Measurements from ENCODE around the gene PROM1. TPM values are rescaled to one million over a fixed set of nuclear protein-coding genes. Genes with fewer than 3 reads are reported as not detected.

The PROM1 gene
- 44.6 TPM for polyA plus RNA-seq (ENCODE audit: insufficient read length)
- long read RNA-seq, donor 1, full-length matches to known transcripts: 2 of 2 reads
- long read RNA-seq, donor 1, partial matches to known transcripts: 0 of 2 reads
- long read RNA-seq, donor 1, other reads (novel, unspliced or antisense): 0 of 2 reads
- long read RNA-seq, donor 2, full-length matches to known transcripts: 4 of 4 reads
- long read RNA-seq, donor 2, partial matches to known transcripts: 0 of 4 reads
- long read RNA-seq, donor 2, other reads (novel, unspliced or antisense): 0 of 4 reads
- long read RNA-seq, donor 3: 0 reads
- long read RNA-seq, donor 4: 0 reads
- long read RNA-seq, donor 5, full-length matches to known transcripts: 2 of 2 reads
- long read RNA-seq, donor 5, partial matches to known transcripts: 0 of 2 reads
- long read RNA-seq, donor 5, other reads (novel, unspliced or antisense): 0 of 2 reads
- long read RNA-seq, donor 6, full-length matches to known transcripts: 4 of 4 reads
- long read RNA-seq, donor 6, partial matches to known transcripts: 0 of 4 reads
- long read RNA-seq, donor 6, other reads (novel, unspliced or antisense): 0 of 4 reads
- long read RNA-seq, donor 7, full-length matches to known transcripts: 2 of 2 reads
- long read RNA-seq, donor 7, partial matches to known transcripts: 0 of 2 reads
- long read RNA-seq, donor 7, other reads (novel, unspliced or antisense): 0 of 2 reads
- long read RNA-seq, donor 8, full-length matches to known transcripts: 3 of 3 reads
- long read RNA-seq, donor 8, partial matches to known transcripts: 0 of 3 reads
- long read RNA-seq, donor 8, other reads (novel, unspliced or antisense): 0 of 3 reads

- peak; percentile 58 for DNase-seq
These were observed at the start of gene PROM1 for GRCh38 chr4:16083241-16084191. TSS of gene PROM1 (minus strand) at chr4:16084023. CDS start at chr4:16075906, 8,117 bp downstream.

GRCh38 chr4:16133406-16133805, 49.6 kb upstream of the PROM1 start:
- no peak for DNase-seq

- DNase-seq: no peak
These were observed 47.5 kb upstream of the PROM1 start for GRCh38 chr4:16131293-16131692.

GRCh38 chr4:16129336-16129735, 45.5 kb upstream of the PROM1 start:
- DNase-seq: no peak

GRCh38 chr4:16126714-16127113, 42.9 kb upstream of the PROM1 start:
- no peak for DNase-seq

GRCh38 chr4:16125571-16126445, 42.0 kb upstream of the PROM1 start:
- DNase-seq: no peak

GRCh38 chr4:16124232-16124631, 40.4 kb upstream of the PROM1 start:
- DNase-seq: no peak

- DNase-seq: no peak
These were observed 39.7 kb upstream of the PROM1 start for GRCh38 chr4:16123356-16124084.

GRCh38 chr4:16122784-16123183, 39.0 kb upstream of the PROM1 start:
- DNase-seq: no peak

- no peak for DNase-seq
These were observed 38.5 kb upstream of the PROM1 start for GRCh38 chr4:16122308-16122711.

GRCh38 chr4:16120720-16121119, 36.9 kb upstream of the PROM1 start:
- no peak for DNase-seq

GRCh38 chr4:16119981-16120380, 36.2 kb upstream of the PROM1 start:
- DNase-seq: no peak

- no peak for DNase-seq
These were observed 34.3 kb upstream of the PROM1 start for GRCh38 chr4:16118090-16118489.

GRCh38 chr4:16117164-16117563, 33.3 kb upstream of the PROM1 start:
- DNase-seq: no peak

GRCh38 chr4:16116493-16116990, 32.7 kb upstream of the PROM1 start:
- DNase-seq: no peak

GRCh38 chr4:16116019-16116418, 32.2 kb upstream of the PROM1 start:
- no peak for DNase-seq

- no peak for DNase-seq
These were observed 30.7 kb upstream of the PROM1 start for GRCh38 chr4:16114546-16114945.

GRCh38 chr4:16113741-16114140, 29.9 kb upstream of the PROM1 start:
- no peak for DNase-seq

- no peak for DNase-seq
These were observed 27.7 kb upstream of the PROM1 start for GRCh38 chr4:16111533-16111932.

- no peak for DNase-seq
These were observed 27.0 kb upstream of the PROM1 start for GRCh38 chr4:16110661-16111290.

Data from left kidney (tissue), 8 donors.